ENCODE measurements around the gene JAK1. TPM values are rescaled to one million over a fixed set of nuclear protein-coding genes. Genes with fewer than 3 reads are reported as not detected.

The JAK1 gene
- total RNA-seq, 1 donor from 2014 or later = 80.7 TPM

- H3K27me3 Mint-ChIP-seq (ENCODE audit: low read depth, unreplicated experiment) = peaks cover 13% of the 10 kb centered on the region
- Histone ChIP-seq H3K9me3 (ENCODE audit: insufficient read depth, low read depth, low read length) (no peaks in the 10 kb centered on the region), H3K27me3 (ENCODE audit: insufficient read depth, low read length) (no peaks in the 10 kb centered on the region), H3K27ac (ENCODE audit: low read depth, low read length) (no peak overlapping the region), H2AFZ (ENCODE audit: low read depth, low read length) (no peak overlapping the region), H3K9ac (ENCODE audit: low read length) (no peak overlapping the region), H3K36me3 (ENCODE audit: insufficient read depth, low read length) (no peaks in the 10 kb centered on the region), H4K20me1 (ENCODE audit: insufficient read depth, low read length) (no peaks in the 10 kb centered on the region), H3K4me1 (ENCODE audit: insufficient read depth, low read length) (peaks cover 5% of the 10 kb centered on the region), H3K4me3 (ENCODE audit: insufficient read depth, low read depth, low read length) (no peak overlapping the region), H3K4me2 (ENCODE audit: low read length) (no peak overlapping the region), H3K79me2 (ENCODE audit: insufficient read depth, low read length) (no peaks in the 10 kb centered on the region)
- TF ChIP-seq EZH2 (IDR thresholded peaks at IDR 0.05; ENCODE audit: insufficient read depth, low read length) (no peak), CTCF (IDR thresholded peaks at IDR 0.05; ENCODE audit: insufficient read depth, low read depth, low read length) (no peak)
- H3K27ac Mint-ChIP-seq (ENCODE audit: unreplicated experiment) = no peak overlapping the region
- DNase-seq (ENCODE audit: low read depth) = no peak
- H3K4me1 Mint-ChIP-seq (ENCODE audit: low read depth, unreplicated experiment) = peaks cover 14% of the 10 kb centered on the region
- peaks cover 2% of the 10 kb centered on the region for H3K36me3 Mint-ChIP-seq (ENCODE audit: low read depth, unreplicated experiment)
- FAIRE-seq = no peak
- no peak overlapping the region for H3K4me3 Mint-ChIP-seq (ENCODE audit: unreplicated experiment)
- H3K9me3 Mint-ChIP-seq (ENCODE audit: unreplicated experiment) = peaks cover 4% of the 10 kb centered on the region
Measured at GRCh38 chr1:64984106-64984505, 17.8 kb upstream of the JAK1 start.

- H2AFZ ChIP-seq (ENCODE audit: low read depth, low read length) = peak overlapping the region; percentile 5
- FAIRE-seq = no peak
Measured at GRCh38 chr1:64983110-64983509, 16.8 kb upstream of the JAK1 start.

More at GRCh38 chr1:64983110-64983509, 16.8 kb upstream of the JAK1 start:
- Histone ChIP-seq H3K79me2 (ENCODE audit: insufficient read depth, low read length) (no peaks in the 10 kb centered on the region), H3K4me3 (ENCODE audit: insufficient read depth, low read depth, low read length) (no peak overlapping the region), H3K27me3 (ENCODE audit: insufficient read depth, low read length) (no peaks in the 10 kb centered on the region), H4K20me1 (ENCODE audit: insufficient read depth, low read length) (no peaks in the 10 kb centered on the region), H3K4me2 (ENCODE audit: low read length) (peak overlapping the region; percentile 18), H3K9ac (ENCODE audit: low read length) (no peak overlapping the region), H3K9me3 (ENCODE audit: insufficient read depth, low read depth, low read length) (no peaks in the 10 kb centered on the region), H3K4me1 (ENCODE audit: insufficient read depth, low read length) (peaks cover 5% of the 10 kb centered on the region), H3K36me3 (ENCODE audit: insufficient read depth, low read length) (no peaks in the 10 kb centered on the region), H3K27ac (ENCODE audit: low read depth, low read length) (peak overlapping the region; percentile 8)
- H3K9me3 Mint-ChIP-seq (ENCODE audit: unreplicated experiment) = peaks cover 4% of the 10 kb centered on the region
- DNase-seq (ENCODE audit: low read depth) = peak; percentile 67
- peaks cover 14% of the 10 kb centered on the region for H3K4me1 Mint-ChIP-seq (ENCODE audit: low read depth, unreplicated experiment)
- TF ChIP-seq EZH2 (IDR thresholded peaks at IDR 0.05; ENCODE audit: insufficient read depth, low read length) (no peak), CTCF (IDR thresholded peaks at IDR 0.05; ENCODE audit: insufficient read depth, low read depth, low read length) (no peak)
- H3K4me3 Mint-ChIP-seq (ENCODE audit: unreplicated experiment) = no peak overlapping the region
- H3K36me3 Mint-ChIP-seq (ENCODE audit: low read depth, unreplicated experiment) = peaks cover 2% of the 10 kb centered on the region
- no peak overlapping the region for H3K27ac Mint-ChIP-seq (ENCODE audit: unreplicated experiment)
- peaks cover 13% of the 10 kb centered on the region for H3K27me3 Mint-ChIP-seq (ENCODE audit: low read depth, unreplicated experiment)
